ENCODE measurements around the gene TCEAL3.

DNA sequence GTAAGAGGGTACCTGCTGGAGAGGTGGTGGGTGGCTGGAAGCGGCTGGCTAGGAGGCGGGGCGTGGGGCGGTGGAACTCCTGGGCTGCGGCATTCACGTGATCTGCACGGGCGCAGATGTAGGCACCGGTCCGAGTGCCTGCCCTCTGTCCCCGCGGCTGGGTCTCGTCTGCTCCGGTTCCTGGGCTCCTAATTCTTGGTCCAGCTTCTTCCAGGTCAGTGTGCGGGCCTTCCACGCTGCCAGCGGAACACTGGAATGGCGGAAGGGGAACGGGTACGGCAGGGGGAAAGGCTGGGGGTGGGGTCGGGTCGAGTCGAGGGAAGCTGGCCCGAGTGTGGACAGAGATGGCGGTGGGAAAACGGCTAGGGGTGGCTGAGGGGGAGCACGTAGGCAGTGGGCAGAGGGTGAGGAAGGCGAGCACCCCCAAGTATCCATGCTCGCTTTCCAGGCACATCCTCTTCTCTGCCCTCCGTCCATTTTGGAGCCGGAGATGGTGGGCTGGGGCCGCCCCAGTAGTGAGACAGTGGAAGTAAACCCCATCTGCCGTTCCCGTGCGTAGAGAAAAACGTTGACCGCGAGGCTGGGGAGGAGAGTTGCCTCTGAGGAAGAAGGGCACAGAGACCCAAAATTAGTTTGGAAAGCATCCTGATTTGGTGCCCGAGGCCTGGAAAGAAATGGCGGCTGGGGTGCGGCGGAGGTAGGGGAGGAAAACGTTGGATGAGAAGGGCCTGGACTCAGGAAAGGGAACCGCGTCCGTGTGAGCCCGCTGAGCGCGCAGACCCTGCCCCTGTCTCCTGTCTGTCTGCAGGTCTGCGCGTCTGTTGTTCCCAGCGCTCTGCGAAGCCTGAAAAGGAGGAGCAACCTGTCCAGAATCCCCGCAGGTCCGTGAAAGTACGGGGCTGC, 22.1 kb upstream of the TCEAL3 start, which contains the start of gene TCEAL4:
- TF ChIP-seq JUND (IDR thresholded peaks at IDR 0.05; ENCODE audit: borderline replicate concordance, low read depth, low read length), result no peak
- TF ChIP-seq JUND (tag; IDR thresholded peaks at IDR 0.05; ENCODE audit: borderline replicate concordance, low read depth, low read length), result no peak
- TF ChIP-seq, protein P1, sequence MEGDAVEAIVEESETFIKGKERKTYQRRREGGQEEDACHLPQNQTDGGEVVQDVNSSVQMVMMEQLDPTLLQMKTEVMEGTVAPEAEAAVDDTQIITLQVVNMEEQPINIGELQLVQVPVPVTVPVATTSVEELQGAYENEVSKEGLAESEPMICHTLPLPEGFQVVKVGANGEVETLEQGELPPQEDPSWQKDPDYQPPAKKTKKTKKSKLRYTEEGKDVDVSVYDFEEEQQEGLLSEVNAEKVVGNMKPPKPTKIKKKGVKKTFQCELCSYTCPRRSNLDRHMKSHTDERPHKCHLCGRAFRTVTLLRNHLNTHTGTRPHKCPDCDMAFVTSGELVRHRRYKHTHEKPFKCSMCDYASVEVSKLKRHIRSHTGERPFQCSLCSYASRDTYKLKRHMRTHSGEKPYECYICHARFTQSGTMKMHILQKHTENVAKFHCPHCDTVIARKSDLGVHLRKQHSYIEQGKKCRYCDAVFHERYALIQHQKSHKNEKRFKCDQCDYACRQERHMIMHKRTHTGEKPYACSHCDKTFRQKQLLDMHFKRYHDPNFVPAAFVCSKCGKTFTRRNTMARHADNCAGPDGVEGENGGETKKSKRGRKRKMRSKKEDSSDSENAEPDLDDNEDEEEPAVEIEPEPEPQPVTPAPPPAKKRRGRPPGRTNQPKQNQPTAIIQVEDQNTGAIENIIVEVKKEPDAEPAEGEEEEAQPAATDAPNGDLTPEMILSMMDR (IDR thresholded peaks at IDR 0.05 in 2 of 3, conservative IDR thresholded peaks at IDR 0.05 in 1 of 3; ENCODE audit: insufficient read depth in 2 of 3, low read depth in 1 of 3, low read length in 3 of 3), result no peak
- TF ChIP-seq HNRNPL (IDR thresholded peaks at IDR 0.05; ENCODE audit: low read depth, low read length), result no peak
- no peak for TF ChIP-seq YY1 (IDR thresholded peaks at IDR 0.05; ENCODE audit: borderline replicate concordance in 1 of 3, control insufficient read depth in 1 of 3, extremely low read depth in 1 of 3, insufficient read depth in 3 of 3, insufficient read length in 1 of 3, insufficient replicate concordance in 2 of 3, low read depth in 1 of 3, low read length in 2 of 3)
- TF ChIP-seq FUS (optimal IDR thresholded peaks at IDR 0.05; ENCODE audit: low read depth, low read length), result no peak
- TF ChIP-seq, protein P2, sequence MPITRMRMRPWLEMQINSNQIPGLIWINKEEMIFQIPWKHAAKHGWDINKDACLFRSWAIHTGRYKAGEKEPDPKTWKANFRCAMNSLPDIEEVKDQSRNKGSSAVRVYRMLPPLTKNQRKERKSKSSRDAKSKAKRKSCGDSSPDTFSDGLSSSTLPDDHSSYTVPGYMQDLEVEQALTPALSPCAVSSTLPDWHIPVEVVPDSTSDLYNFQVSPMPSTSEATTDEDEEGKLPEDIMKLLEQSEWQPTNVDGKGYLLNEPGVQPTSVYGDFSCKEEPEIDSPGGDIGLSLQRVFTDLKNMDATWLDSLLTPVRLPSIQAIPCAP (CRISPR knock-in tag; IDR thresholded peaks at IDR 0.05; ENCODE audit: borderline replicate concordance), result no peak
- TF ChIP-seq KLF10 (CRISPR knock-in tag; IDR thresholded peaks at IDR 0.05), result no peak
- TF ChIP-seq ZNF699 (CRISPR knock-in tag; IDR thresholded peaks at IDR 0.05; ENCODE audit: insufficient replicate concordance), result no peak
